Measurements from ENCODE around the gene MYO10.

- no peak for TF ChIP-seq CTCF (IDR thresholded peaks at IDR 0.05)
- no peak for TF ChIP-seq POLR2A (IDR thresholded peaks at IDR 0.05)
Observed at GRCh38 chr5:16855485-16855884, 80.6 kb downstream of the MYO10 start.

Data from breast epithelium (tissue), 3 donors.